Brain microvascular endothelial cell (primary cell): ENCODE data around the gene DNAI4.
"Not testable (repeated sequence)": the region's sequence is repeated elsewhere in the genome, so short reads cannot be mapped to it uniquely, and the experiment has no call there.

Source experiments
- DNase-seq: peaks from one replicate; pipeline ENCODE4 v3.0.0-alpha.2; 2020
- H3K27ac ChIP-seq: fragments of 250-450 bp; sonication (Bioruptor Pico); 2 replicates; pipeline ENCODE4 v1.5.1; 2020; ENCODE audit warnings: mild to moderate bottlenecking, moderate library complexity
- H3K27me3 ChIP-seq: fragments of 250-450 bp; sonication (Bioruptor Pico); replicated peaks from 2 replicates; pipeline ENCODE4 v1.5.1; 2020; ENCODE audit warnings: mild to moderate bottlenecking
- H3K36me3 ChIP-seq: fragments of 250-450 bp; sonication (Bioruptor Pico); replicated peaks from 2 replicates; pipeline ENCODE4 v1.5.1; 2020; ENCODE audit warnings: mild to moderate bottlenecking
- H3K4me3 ChIP-seq: 2 replicates; pipeline ENCODE4 v1.5.1; 2011; ENCODE audit warnings: low read depth, mild to moderate bottlenecking, control low read depth, low read length, moderate library complexity
- in situ Hi-C: cut with HindIII; loops from 2 replicates; pipeline ENCODE4 v1.10.0; 2017; ENCODE audit warnings: low sequenced_read_pairs, low pct_ligation_motif_present
- TF ChIP-seq, protein P1 (sequence below): IDR thresholded peaks from 2 replicates; pipeline ENCODE4 v1.5.1; 2011; ENCODE audit warnings: low read depth, mild to moderate bottlenecking, moderate library complexity, low read length, control low read depth, inconsistent platforms; ENCODE audit errors: missing control alignments

DNAI4 gene

GRCh38 chr1:66873111-66873510 lies 51.5 kb downstream of the DNAI4 start:
- H3K36me3 ChIP-seq: no peaks in the 10 kb centered on the region
- in situ Hi-C loops: no loop called here
- H3K27me3 ChIP-seq: no peaks in the 10 kb centered on the region
- no peak overlapping the region for H3K4me3 ChIP-seq
- TF ChIP-seq, protein P1, sequence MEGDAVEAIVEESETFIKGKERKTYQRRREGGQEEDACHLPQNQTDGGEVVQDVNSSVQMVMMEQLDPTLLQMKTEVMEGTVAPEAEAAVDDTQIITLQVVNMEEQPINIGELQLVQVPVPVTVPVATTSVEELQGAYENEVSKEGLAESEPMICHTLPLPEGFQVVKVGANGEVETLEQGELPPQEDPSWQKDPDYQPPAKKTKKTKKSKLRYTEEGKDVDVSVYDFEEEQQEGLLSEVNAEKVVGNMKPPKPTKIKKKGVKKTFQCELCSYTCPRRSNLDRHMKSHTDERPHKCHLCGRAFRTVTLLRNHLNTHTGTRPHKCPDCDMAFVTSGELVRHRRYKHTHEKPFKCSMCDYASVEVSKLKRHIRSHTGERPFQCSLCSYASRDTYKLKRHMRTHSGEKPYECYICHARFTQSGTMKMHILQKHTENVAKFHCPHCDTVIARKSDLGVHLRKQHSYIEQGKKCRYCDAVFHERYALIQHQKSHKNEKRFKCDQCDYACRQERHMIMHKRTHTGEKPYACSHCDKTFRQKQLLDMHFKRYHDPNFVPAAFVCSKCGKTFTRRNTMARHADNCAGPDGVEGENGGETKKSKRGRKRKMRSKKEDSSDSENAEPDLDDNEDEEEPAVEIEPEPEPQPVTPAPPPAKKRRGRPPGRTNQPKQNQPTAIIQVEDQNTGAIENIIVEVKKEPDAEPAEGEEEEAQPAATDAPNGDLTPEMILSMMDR: no peak
- no peak overlapping the region for H3K27ac ChIP-seq
- DNase-seq: no peak

GRCh38 chr1:66872024-66872423 lies 52.6 kb downstream of the DNAI4 start:
- H3K36me3 ChIP-seq, H3K27ac ChIP-seq, H3K4me3 ChIP-seq, in situ Hi-C loops, DNase-seq, H3K27me3 ChIP-seq: not testable (repeated sequence)

DNA sequence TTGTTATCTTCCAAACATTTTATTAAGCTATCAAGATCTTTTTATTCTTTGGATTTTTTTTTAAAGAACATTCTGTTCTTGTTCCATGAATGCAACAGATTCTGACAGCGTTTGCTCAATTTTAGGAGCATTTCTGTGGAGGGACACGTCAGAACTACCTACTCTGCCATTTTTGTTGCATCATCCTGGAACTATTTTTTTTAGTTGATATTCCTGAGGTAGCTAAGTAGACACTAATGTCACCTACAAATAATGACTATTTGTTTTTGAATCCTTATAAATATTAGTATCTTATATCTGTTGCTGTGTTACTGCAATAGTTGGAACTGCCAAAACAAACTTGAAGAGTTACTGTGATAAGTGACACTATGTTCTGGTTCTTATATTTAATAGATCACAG lies 57.2 kb downstream of the DNAI4 start:
- TF ChIP-seq, protein P1: no peak
- H3K4me3 ChIP-seq: no peak overlapping the region
- in situ Hi-C loops: no loop called here
- no peak for DNase-seq
- H3K36me3 ChIP-seq: no peaks in the 10 kb centered on the region
- no peak overlapping the region for H3K27ac ChIP-seq
- no peaks in the 10 kb centered on the region for H3K27me3 ChIP-seq

GRCh38 chr1:66860529-66860928 lies 64.1 kb downstream of the DNAI4 start:
- Histone ChIP-seq H3K27ac (no peak overlapping the region), H3K27me3 (no peaks in the 10 kb centered on the region), H3K4me3 (no peak overlapping the region), H3K36me3 (no peaks in the 10 kb centered on the region)
- DNase-seq: no peak
- TF ChIP-seq, protein P1: no peak
- in situ Hi-C loops: no loop called here

GRCh38 chr1:66853379-66853778 lies 71.3 kb downstream of the DNAI4 start:
- in situ Hi-C loops: no loop called here

DNA sequence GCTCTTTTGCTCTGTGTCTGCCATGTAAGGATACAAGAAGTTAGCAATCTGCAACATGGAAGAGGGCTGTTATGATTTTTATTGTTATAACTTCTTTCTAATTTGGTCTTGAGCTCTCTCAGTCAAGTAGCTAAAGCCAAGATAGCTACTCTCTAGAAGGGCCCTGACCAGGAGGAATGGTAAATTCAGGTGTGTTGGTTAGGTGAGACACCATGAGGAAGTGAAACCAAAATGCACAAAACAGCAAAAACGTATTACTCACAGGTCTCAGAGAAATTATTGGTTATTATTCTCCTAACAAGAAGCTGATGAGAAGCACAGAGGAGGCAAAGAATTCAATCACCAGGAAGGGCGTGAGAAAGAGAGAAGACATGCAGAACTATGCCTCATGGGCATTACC lies 71.8 kb downstream of the DNAI4 start:
- no peak overlapping the region for H3K4me3 ChIP-seq
- H3K27ac ChIP-seq: no peak overlapping the region
- TF ChIP-seq, protein P1: no peak
- H3K36me3 ChIP-seq: no peaks in the 10 kb centered on the region
- no peaks in the 10 kb centered on the region for H3K27me3 ChIP-seq
- no peak for DNase-seq
- in situ Hi-C loops: no loop called here

More at GRCh38 chr1:66853379-66853778, 71.3 kb downstream of the DNAI4 start:
- Histone ChIP-seq H3K4me3 (no peak overlapping the region), H3K27ac (no peak overlapping the region), H3K36me3 (no peaks in the 10 kb centered on the region), H3K27me3 (no peaks in the 10 kb centered on the region)
- no peak for DNase-seq
- TF ChIP-seq, protein P1: no peak

GRCh38 chr1:66850989-66851388 lies 73.7 kb downstream of the DNAI4 start:
- Histone ChIP-seq H3K27me3 (no peaks in the 10 kb centered on the region), H3K36me3 (no peaks in the 10 kb centered on the region), H3K4me3 (no peak overlapping the region), H3K27ac (no peak overlapping the region)
- no peak for DNase-seq
- in situ Hi-C loops: no loop called here
- TF ChIP-seq, protein P1: no peak
